HG03354 (cell line): ENCODE measurements around the gene TRIM43B.
"Not testable (repeated sequence)": the region's sequence is repeated elsewhere in the genome, so short reads cannot be mapped to it uniquely, and the experiment has no call there.

Experiments
- ATAC-seq: cut with Tn5 transposase; IDR thresholded peaks from one replicate; pipeline ENCODE4 v1.9.1; 2021; ENCODE audit warnings: mild to moderate bottlenecking; ENCODE audit not compliant: unreplicated experiment, poor library complexity, severe bottlenecking

Gene TRIM43B

DNA sequence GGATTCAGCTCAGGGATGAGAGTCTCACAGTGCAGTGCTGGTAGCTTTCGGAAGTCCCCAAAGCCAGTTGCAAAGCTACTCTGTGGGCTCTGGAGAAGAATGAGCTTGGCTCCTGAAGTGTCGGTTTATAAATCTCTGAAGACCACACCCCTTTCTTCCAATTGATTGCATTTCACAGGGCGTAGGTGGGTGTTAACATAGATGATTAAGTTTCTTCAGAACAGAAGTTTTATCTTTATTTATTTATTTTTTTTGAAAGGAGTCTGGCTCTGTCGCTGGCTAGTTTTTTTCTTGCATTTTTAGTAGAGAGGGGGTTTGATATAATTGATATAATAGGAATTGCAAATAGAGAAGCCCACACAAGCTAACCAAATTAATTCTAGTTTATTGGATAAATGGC is at the start of gene TRIM43B:
Gene TRIM43B, minus strand, starts transcription at position 101 of the 400 bp plus-strand sequence. CDS start 2,040 bp downstream, outside the sequence.
- not testable (repeated sequence) for ATAC-seq

DNA sequence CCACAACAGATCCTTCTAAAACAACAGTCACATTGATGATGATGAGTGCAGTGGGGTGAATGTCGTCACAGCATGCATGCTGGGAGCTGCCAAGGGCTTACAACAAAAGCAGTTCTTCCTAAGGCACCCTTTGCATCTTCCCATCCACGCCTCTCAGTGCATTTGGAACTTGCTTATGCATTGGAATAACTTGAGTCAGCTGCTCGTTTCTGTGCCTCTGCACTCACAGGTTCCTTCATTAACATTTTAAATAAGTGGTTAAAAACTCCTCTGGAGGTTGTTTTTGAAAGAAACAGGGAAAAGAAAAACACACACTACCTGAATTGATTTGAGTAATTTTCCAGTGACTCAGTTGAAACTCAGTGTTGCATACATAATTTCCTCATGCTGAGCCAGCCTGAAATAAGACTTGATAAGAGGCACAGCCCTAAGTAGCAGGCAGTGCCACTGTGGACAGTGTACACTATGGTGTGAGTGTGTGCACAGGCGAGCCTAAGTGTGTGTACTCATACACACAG is 46.8 kb upstream of the TRIM43B start:
- no peak for ATAC-seq

DNA sequence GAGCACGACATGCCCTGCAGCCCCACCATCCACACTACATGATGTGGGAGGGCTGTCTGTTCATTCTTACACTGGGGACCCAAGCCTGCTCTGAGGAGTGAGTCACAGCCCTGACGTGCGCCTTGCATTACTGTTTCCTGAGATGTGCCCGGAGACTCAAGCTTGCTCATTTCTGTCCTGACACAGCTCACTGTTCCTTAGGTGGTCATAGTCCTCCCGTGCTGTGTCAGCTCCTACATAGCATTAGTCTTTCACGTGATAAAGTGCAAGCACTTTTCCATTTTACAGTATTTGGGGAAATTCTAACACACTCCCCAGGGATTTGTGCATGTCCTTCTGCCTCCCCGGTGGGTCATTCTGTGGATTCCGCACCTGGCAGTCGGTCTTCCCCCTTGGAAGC is 46.2 kb upstream of the TRIM43B start:
- peak; percentile 57 for ATAC-seq

DNA sequence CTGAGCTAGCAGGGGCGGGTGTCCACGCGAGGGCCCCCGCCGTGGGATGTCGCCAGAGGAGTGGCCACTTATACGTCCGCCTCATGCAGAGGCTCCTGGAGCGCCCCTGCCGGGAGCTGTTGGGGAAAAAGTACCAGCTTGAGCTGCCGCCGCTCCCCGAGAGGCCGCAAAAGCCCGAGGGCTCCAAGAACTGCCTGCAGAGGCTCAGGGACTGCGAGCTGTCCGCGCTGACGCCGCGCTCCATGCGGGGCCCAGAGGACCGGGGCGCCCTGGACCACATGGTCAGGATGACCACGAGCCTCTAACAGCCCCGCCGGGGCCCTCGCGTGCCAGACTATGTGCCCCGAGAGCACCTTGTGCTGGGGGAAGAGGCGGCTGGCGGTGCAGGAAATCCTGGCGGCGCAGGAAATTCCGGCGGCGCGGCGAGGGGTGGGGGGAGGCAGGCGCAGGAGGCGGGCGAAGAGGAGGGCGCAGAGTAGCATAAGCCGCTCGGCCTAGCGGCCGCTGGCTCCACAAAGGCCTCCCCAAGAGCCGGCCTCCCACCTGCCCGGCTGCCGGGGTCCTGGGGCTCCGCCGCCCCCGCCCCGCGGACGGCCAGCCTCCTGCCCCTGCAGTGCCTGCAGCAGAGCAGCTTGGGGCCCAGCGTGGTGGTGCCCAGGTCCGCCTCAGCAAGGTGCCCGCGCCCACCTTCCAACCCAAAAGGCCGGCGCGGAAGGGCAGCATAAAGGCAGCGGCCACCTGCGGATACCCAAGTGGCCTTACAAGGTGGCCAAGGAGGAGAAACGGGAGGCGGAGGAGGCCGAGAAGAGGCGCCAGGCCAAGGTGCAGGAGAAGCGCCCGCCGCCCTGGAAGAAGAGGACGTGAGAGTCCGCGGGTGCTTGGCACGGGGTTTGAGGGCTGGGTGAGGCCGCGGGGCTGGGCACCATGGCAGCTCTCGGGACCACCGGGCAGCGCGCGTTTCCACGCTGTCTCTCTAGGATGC is 42.1 kb upstream of the TRIM43B start:
- peak; percentile 83 for ATAC-seq

DNA sequence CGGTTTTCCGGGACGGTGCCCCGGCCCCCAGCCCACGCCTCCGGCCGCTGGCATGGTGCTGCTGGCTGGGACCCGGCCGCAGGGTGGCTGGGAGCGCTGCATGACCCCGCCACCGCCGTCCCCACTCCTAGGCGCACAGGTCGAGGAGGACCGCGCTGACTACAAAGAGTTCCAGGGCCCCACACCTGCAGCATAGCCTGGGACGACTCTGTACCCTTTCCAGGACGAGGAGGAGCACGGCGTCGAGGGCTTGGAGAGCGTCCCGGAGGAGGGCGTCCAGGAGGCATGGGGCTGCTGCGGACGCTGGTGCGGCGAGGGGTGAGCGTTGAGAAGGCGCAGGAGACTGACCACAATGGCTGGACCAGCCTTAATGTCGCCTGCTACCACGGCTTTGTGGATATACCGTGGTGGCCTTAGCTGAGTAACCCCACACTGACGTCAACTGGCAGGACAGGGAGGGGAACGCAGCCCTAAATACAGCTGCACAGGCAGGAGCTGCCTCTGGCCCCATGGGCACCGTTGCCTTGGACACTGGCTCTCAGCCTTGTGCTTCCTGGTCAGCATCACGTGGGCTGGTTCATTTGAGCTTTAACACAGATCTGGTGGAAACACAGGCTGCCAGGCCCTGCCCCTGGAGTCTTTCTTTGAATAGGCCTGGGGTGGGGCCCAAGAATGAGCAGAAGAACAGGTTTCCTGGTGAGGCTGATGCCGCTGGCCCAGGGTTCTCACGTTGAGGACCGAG is 40.9 kb upstream of the TRIM43B start:
- ATAC-seq = no peak

DNA sequence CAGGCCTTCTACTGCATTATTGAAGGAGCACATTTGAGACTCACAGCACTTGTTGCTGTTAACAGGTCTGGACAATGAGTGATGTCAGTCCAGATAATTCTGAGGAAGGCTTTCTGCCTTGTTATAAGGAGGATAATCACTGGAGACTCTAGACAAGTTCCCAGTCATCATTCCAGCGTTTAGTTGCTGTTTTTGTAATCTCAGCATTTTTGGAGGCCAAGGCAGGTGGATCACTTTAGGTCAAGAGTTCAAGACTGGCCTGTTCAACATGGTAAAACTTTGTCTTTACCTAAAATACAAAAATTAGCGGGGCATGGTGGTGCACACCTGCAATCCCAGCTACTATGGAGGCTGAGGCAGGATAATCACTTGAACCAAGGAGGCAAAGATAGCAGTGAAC is 39.6 kb upstream of the TRIM43B start:
- ATAC-seq = no peak

DNA sequence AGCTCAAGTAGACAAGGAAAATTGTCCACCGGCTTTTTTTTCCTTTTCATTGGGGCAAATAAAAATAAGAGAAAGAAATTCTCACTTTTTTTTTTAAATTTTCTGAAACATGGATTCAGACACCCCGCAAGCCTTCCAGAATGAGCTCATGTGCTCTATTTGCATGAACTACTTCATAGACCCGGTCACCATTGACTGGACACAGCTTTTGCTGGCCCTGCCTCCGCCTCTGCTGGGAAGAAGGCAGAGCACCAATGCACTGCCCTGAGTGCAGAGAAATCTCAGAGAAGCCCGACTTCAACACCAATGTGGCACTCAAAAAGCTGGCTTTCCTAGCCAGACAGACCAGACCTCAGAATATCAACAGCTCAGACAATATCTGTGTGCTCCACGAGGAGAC is 30.2 kb upstream of the TRIM43B start:
- ATAC-seq = no peak

DNA sequence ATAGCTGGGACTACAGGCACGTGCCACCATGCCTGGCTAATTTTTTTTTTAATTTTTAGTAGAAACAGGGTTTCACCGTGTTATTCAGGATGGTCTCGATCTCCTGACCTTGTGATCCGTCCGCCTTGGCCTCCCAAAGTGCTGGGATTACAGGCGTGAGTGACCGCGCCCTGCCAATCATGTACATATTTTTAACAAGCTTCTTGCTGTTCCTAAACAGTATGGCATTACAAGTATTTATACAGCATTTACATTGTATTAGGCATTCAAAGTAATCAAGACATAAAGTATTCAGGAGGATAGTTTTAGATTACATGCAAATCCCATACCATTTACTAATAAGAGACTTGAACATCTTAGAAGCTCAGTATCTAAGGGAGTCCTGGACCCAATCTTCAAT is 29.7 kb upstream of the TRIM43B start:
- ATAC-seq = not testable (repeated sequence)

DNA sequence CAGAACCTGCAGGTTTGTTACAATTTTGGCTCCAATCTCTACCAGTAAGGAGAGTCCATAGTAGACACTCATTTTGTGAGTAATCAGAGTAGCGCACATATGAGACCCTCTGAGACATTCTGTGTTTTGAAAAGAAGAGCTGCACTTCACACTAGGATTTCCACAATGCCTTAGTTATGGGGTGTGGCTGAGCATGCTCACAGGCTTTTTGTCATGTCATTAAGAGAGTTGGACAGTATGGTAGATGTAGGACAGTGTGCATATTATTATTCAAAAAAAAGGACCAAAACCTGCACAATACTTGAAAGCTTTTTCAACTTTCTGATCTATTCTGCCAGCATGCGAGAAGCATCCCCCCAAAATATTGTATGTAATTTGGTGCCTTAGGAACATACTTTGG is 24.9 kb upstream of the TRIM43B start:
- no peak for ATAC-seq

DNA sequence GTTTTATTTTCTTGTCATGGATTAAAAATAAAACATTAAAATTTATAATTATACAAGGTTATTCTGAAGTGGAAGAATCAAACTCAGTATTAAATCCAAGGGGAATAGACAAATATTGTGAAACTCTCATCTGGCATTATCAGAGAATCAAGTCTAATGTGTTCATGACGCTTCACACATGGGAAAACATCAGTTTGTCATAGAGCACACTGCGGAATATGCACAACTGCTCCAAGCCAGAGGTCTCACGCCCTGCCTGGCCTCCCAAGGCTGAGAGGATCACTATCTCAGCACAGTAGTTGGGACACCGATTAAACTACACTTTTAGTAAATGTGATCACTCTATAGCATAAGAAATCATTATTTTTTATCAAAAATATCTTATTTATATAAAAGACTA is 20.7 kb upstream of the TRIM43B start:
- ATAC-seq = no peak

DNA sequence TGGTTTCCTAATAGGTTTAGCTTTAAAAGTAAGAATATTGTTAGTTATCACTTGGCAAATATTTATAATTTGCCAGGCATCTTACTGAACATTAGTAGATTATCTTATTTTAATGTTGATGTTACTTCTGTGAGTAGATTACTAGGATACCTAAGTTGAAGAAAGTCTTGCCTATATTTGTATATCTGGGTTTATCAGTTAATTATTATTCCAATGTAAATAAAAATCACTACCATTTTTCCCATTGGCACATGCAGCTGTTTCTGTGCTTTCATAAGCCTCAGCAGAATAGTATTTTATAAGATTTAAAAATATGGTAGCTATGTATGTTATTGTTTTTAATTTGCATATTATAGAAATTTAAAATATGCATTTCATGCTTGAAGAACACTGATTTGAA is 16.3 kb upstream of the TRIM43B start:
- ATAC-seq = no peak

DNA sequence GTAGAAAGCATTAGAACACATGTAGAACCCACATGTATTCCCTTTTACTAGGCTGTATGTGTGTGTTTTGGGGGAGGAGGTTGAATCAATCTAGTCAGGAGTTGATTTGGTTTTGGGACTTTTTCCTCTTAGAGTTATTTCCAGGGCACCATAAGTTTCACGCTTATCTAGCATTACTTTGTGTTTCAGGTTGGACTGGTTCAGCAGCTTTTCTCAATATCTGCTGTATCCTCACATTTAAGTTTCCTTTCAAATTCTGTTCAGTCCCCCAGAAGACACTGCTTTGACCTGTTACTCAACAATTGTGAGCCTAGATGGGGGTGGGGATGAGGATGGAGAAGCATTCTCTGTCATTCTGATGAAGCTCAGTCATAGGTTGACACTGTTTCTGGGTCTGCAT is 7.5 kb upstream of the TRIM43B start:
- ATAC-seq = not testable (repeated sequence)

DNA sequence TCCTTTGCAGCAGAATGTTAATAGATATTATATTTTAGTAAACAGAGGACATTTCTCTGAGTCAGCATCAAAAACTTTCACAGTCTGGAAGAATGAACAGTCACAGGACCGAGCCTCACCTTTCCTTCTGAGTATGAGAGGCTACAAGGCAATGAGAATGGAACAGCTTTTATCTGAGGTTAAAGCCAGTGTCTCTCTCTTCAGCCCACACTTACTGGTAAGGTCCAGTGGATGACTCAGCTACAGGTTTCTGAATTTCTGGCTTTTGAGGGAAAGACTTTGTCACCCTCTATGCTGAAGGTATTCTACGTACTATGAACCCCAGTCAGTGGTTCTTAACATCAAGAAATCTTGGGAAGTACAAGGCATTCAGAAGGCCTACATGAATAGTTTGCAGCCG is 9.5 kb downstream of the TRIM43B start:
- not testable (repeated sequence) for ATAC-seq

DNA sequence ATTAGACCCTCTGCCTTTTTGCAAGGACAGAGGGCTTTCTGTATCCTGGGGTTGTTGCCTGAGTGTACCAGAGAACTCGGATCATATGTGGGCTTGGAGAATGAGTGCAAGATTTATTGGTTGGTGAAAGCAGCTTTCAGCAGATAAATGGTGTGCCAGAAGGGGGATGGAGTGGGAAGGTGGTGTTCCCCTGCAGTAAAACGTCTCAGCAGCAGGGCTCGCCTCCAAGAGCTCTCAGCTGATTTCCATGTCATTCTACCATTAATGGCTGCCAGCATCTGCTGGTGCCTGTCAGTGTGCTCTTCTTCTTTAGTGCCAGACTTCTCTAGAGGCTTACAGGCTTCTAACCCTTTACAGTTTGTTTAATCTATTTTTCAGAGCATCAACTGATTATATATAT is 16.6 kb downstream of the TRIM43B start:
- not testable (repeated sequence) for ATAC-seq

DNA sequence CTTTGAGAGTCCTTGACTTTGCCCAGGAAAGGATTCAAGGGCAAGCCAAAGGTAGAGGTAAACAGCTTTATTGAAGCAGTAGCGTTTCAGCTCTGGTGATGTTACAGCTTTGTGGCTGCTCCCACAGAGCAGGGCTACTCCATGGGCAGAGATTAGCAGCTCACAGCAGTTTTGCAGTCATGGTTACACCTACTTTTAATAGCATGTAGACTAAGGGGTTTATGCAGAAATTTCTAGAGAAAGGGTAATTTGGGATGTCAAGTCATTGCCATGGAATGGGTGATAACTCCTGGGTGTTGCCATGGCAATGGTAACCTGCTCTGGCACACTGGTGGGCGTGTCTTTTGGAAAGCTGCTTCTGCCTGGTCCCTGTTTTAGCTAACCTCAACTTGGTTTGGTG is 18.0 kb downstream of the TRIM43B start:
- ATAC-seq = not testable (repeated sequence)

DNA sequence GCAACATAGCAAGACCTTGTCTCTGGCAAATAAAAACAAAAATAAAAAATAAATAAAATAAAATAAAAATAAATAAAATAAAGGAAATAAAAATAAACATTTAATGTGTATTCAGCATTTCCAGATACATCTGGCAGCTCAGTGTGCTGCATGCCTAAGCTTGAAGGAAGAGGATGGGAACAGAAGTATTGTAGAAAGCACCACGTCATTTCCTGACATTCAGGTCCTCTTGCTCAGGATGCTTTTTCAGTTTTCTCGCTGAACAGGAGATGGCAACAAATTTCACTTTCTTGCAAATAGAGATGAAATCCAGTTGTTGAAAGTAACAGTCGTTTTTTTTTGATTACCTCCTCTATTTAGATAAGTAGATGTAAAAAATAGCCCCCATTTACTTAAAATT is 21.3 kb downstream of the TRIM43B start:
- ATAC-seq = not testable (repeated sequence)

DNA sequence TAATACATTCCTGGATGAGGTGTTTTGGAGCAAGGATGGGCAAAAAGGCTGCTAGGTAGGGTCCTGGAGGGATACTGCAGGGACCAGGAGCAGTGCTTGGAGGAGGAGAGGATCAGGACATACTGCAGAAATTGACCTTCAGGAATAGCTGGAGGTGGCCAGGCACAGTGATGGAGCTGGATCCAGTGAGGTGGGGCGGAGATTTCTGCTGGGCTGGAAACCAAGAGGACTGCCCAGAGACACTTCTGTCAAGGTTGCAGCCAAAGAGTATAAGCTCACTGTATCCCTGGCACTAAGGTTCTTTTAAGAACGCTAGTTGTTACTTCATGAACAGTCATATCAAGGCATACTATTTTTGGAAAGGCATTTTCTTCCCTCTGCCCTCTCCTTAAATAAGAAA is 39.2 kb downstream of the TRIM43B start:
- ATAC-seq = not testable (repeated sequence)

DNA sequence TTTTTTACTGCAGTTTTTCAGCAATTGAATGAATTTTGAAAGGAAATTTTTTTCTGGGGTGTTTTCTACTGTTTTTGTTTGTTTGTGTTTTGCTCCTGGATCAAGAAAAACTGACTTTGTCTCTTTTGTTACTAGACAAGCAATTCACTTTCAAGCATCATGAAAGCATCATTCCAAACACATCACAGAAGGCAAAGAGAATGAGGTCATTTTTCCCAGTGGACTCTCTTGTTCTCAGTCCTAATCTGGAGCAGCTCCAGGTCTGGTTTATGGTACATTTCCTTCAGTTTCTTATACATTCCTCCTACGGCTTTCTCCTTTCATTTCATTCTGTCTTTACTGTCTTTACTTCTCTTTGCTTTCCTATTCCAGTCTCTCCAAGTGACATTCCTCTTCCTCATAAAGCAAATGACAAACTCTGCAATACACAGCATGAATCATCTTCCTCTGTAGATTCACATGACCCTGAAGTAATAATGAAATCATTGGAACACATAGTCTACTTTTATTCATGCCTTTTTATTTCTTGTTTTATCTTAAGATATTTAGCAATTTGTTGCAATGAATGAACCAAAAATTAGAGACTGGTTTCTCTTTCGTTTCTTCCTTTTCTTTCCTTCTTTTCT is 42.0 kb downstream of the TRIM43B start:
- ATAC-seq = not testable (repeated sequence)

DNA sequence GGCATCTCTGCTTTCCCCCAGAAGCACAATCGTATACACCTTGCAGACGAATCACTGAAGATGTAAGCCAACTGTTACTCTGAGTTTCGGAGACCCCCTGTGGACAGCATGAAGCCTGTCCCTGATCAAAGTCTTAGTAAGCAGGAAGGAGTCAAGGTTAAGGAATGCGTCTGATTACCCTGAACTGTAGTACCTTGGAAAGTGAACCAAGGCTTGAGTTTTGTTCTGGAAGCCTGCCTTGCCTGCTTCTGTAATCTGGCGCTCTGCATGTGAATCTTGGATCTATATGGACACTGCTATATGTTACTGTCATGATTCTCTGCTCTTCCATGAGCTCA is 48.7 kb downstream of the TRIM43B start:
- not testable (repeated sequence) for ATAC-seq
